Stimulated activated CD4-positive, alpha-beta T cell treated with anti-CD3 and anti-CD28 coated beads, Interleukin-4, amount 100 ng/mL, for 1 hour (primary cell): ENCODE results near the gene LSP1.
"Not testable (repeated sequence)": the region's sequence is repeated elsewhere in the genome, so short reads cannot be mapped to it uniquely, and the experiment has no call there.

Experiments
- DNase-seq: peaks from one replicate; pipeline ENCODE4 v3.0.0-alpha.2; 2020

LSP1 gene, protein sequence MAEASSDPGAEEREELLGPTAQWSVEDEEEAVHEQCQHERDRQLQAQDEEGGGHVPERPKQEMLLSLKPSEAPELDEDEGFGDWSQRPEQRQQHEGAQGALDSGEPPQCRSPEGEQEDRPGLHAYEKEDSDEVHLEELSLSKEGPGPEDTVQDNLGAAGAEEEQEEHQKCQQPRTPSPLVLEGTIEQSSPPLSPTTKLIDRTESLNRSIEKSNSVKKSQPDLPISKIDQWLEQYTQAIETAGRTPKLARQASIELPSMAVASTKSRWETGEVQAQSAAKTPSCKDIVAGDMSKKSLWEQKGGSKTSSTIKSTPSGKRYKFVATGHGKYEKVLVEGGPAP

DNA sequence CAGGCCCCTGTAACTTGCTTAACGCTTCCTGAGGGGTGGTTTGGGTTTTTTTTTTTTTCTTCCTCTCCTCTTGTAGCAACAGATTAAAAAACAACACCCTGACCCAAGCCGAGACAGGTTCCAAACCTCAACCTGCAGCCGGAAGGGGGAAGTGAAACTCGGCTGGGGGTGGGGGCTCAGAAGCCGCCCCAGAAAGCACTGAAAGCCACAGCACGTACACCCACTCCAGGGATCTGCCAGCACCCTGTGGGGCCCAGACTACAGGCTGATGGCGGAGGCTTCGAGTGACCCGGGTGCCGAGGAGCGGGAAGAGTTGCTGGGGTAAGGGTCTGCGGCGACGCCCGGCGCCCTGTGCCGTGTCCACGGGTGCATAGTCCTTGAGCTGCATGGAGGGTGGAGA is at the start of gene LSP1:
Gene LSP1 (plus strand): TSS at position 208 of the 400 bp plus-strand sequence. CDS start 61 bp downstream, at position 269.
- DNase-seq: peak; percentile 75

DNA sequence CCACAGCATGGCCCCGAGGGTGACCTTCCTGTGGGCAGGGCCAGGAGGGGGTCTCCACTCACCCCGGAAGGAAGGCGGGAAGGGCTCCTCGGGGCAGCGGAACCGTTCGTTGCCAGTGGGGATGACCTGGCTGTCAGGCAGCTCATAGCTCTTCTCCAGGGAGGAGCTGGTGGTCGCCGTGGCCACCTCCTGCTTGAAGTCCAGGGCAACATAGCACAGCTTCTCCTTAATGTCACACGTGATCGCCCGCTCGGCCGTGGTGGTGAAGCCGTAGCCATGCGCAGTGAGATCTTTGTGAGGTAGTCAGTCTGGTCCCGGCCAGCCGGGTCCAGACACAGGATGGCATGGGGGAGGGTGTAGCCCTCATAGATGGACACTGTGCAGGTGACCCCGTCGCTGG is 49.6 kb upstream of the LSP1 start:
- DNase-seq: no peak

DNA sequence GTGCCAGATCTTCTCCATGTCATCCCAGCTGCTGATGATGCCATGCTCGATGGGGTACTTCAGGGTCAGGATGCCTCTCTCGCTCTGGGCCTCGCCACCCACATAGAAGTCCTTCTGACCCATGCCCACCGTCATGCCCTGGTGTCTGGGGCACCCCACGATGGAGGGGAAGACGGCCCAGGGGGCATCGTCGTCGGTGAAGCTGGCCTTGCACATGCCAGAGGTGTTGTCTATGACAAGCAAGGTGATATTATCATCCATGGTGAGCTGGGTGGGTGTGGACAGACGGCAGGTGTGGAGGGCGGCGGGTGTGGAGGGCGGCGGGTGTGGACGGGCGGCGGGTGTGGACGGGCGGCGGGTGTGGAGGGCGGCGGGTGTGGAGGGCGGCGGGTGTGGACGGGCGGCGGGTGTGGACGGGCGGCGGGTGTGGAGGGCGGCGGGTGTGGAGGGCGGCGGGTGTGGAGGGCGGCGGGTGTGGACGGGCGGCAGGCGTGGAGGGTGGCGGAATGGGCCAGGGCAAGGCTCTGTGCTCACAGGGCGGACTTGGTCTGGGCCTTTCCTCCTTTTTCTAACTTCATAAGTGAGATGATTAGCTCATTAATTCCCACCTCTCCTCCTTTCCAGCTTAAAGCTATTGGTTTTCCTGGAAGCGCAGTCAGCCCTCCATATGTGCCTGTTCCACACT is 48.9 kb upstream of the LSP1 start:
- not testable (repeated sequence) for DNase-seq

DNA sequence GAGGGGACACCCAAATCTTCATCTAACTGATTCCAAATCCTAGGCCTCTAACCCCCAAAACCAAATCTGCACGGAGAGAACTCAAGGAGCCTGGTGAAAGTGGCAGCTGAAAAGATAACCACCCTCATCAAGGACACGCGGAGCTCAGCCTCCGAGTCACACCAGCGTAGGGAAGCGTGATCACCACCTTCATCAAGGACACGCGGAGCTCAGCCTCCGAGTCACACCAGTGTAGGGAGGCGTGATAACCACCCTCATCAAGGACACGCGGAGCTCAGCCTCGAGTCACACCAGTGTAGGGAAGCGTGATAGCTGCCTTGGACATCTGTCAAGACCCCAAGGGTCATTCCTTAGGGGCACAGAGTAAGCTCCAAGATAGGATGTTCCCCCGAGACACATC is 47.4 kb upstream of the LSP1 start:
- DNase-seq: no peak

DNA sequence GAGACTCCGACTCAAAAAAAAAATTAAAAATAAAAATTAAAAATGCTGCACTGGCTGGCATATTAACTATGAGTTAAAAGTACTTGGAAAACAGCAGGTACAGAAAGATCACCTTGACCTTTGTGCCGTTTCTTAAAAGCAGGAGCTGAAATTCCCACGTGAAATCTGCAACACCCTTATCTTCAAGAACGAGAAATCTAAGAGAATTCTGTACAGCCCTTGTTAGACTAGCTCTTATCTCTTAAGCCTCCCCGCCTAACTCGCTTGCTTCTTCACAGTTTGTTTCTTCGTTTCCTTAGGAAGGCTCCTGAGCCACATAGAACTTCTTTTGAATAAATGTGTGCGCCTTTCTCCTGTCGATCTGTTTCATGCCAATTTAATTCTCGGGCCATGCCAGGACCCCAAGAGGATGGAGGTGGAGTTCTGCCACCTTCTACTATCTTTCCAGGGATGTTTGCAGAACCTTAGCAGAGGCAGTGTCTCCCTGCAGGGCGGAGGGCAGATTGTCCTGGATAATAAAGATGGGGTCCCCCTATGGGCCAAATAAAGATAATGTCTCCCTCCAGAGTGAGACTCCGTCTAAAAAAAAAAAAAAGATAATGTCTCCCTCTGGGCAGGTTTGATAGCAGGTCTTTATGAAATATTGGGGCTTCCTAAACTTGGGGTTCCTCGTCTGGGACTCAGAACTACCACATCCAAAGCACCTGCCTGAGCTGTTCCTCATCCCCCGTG is 45.5 kb upstream of the LSP1 start:
- DNase-seq: no peak

DNA sequence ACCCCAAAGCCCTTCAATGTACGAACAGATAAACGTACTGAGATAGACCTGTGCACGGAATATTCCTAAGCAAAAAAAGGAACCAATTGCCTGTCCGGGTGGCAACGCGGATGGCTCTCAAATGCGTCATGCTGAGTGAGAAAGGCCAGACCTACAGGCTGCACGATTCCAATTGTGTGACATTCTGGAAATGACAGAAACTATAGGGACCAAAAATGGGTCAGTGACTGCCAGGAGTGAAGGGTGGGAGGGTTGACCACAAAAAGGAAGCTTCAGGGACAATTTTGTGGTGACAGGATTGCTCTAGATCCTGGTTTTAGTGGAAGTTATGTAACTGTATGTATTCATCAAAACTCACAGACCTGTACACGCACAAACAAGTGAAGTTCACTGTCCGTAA is 42.1 kb upstream of the LSP1 start:
- DNase-seq: no peak

DNA sequence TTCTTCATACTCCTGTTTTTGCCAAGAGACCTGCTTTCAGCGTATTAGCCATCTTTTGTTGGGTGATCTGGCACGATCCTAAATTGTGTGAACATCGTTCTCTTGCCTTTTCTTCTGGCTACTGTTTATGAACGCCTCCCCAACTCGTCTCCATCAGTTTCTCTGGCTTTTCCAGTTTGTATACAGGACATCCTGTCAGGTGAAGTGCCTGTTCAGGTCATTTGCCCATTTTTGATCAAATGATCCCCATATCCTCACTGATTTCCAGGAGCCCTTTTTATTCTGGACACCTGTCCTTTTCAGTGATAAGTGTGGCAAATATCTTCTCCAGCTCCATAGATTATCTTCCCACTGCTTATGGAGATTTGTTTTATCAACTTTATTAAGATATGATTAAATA is 40.6 kb upstream of the LSP1 start:
- DNase-seq: no peak

DNA sequence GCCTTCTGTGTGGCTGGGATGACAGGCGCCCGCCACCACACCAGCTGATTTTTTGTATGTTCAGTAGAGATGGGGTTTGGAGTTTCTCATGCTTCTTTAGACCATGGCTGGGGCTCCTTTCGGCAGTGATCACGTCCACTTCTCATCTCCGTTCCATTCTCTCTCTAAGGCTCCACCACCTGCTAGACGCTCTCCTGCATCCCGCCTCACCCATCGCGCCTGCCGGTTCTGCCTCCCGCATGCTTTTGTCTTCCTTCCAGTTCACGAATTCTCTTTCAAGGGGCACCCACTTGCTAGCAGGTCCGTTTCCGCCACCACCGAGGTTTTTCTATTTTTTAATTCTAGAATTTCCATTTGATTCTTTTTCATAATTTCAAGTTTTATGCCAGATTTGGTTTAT is 40.1 kb upstream of the LSP1 start:
- DNase-seq: no peak

DNA sequence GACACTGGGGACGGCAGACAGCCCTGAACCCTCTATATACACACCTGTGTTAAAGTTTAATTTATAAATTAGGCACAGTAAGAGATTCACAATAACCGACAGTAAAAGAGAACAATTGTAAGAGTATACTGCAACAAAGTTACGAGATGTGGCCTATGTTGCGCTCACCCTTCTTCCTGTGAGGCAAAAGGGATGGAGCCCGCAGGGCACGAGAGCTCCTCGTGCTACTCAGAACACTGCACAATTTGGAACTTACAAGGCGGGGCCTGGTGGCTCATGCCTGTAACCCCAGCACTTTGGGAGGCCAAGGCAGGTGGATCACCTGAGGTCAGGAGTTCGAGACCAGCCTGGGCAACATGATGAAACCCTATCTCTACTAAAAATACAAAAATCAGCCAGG is 39.5 kb upstream of the LSP1 start:
- not testable (repeated sequence) for DNase-seq

DNA sequence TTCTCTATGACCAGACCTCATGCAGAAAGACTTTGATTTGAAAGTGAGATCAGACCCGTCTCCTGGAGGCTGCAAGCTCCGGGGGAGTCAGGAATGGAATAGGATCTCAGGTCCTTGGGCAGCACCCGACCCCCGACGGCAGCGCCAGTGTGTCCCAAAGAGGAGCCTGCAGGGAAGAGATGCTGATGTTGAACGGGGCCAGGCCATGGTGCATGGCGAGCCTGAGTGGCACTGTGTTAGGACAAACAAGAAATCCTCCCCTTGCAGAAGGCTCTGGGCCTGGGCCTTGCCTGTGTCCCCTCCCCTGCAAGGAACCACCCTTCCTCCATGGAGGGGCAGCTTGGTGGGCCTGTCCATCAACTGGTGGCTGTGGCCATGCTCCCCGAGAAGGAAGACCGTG is 38.2 kb upstream of the LSP1 start:
- no peak for DNase-seq

DNA sequence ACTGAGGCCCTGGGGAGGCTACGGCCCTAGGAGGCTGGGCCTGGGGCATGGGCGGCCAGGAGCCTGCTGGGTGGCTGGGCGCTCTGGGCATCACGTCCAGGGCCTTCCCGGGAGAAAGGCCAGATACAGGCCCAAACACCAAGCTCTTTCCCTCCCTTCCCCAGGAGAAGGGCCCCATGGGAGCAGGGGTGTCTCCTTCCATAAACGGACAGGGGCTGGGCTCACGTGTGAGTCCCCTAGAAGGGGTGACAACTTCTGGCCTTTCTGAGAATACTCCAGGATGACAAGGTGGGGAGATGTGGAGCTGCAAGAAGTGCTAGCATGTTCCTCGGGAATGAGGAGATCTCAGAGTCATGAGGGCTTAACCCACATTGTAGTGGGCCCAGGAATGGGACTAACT is 37.6 kb upstream of the LSP1 start:
- no peak for DNase-seq

DNA sequence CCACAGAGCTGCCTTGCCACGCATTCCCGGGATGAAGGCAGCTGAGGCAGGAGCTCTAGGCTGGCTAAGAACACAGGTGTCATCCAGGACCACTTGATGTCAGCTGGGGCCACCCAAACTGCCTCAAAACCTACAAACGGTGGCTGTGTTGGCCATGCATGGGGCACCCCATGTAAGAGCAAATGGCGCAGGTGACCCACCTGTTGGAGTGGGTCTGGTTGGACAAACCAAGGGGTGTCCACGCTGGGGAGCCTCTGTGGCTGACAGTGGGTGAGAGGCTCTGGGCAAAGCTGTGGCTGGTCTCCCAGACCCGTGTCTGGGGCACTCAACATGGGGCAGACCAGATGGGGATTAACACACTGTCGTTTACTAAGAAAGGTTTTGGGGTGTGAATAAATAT is 37.1 kb upstream of the LSP1 start:
- no peak for DNase-seq

DNA sequence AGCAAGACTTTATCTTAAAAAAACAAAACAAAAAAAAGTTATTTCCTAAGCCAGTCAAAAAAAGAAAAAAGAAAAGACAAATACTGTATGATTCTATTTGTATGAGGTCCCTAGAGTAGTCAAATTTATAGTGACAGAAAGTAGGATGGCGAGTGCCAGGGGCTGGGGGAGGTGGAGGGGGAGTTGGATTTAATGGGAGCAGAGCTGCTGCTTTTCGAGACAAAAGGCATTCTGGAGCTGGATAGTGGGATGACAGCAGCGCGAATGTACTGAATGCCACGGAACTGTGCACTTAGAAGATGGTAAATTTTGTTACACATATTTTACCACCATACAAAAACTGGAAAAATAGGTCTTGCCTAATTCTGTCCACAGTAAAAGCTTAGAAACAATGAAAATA is 35.9 kb upstream of the LSP1 start:
- no peak for DNase-seq

DNA sequence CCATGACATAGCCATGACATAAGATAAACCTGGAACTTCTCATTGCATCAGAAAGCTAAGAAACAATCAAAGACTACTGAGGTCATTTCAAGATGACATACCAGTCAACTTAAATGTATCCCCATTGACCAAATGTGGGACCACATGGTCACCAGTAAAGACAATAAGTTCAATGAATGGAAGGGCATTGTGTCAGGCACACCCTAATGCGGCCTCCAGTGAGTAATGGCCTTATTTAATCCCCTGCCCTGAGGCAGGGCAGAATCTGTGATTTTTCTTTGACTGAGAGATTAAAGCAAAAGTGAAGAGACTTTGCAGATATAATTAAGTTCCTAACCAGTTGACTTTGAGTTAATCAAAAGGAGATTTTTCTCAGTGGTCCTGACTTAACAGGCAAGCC is 35.4 kb upstream of the LSP1 start:
- no peak for DNase-seq

DNA sequence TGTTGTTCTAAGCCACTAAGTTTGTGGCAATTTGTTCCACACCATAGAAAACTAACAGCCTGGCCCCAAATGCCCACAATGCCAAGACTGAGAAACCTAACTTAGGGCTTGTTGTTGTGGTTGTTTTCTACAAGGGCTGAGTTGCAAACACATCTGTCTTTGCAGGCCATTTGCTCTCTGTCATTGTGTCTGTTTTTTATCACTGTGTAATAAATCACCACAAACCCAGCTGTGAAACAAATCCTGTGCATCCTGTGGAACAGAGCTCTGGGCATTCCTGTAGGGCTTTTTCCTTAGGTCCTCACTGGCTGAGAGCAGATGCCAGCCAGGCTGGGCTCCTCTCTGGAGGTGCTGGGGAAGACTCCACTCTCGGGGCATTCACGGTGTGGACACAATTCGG is 33.8 kb upstream of the LSP1 start:
- no peak for DNase-seq

DNA sequence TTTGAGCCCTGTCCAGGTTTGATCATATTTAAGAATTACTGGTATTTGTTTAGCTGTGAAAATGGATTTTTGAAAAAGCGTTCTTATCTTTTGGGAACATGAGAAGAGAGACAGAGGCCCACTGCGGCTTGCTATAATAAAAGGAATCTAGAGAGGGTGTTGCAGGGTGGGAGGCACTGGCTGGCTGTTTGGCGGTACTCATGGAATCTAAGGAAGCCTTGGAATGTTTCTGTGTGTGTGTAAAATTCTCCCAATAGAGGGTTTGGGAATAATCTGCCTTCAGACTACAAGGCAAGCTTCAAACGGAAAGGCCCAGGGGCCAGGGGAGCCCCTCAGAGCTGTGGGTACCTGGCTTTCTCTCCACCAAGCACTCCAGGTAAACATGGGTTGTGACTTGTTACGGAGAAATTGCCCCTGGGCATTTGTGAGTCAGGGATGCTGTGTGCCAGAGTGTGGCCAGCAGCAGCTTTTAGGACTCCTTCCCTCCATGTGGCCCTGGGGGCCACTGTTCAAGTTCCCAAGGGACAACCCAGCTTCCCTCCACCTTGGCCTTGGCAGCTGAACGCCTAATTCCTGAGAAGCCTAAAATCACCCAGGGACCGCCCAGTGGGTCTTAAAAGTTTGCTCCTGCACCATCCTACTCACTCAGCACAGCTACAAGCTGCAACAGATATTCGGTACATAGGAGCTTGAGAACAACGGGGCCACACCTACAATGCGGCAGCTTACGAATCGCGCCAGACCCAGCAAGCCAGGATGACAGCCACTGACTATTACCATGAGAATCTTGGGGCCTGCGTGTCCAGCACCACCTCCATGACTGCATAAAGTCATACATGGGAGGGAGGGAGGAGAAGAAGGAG is 32.2 kb upstream of the LSP1 start:
- no peak for DNase-seq

DNA sequence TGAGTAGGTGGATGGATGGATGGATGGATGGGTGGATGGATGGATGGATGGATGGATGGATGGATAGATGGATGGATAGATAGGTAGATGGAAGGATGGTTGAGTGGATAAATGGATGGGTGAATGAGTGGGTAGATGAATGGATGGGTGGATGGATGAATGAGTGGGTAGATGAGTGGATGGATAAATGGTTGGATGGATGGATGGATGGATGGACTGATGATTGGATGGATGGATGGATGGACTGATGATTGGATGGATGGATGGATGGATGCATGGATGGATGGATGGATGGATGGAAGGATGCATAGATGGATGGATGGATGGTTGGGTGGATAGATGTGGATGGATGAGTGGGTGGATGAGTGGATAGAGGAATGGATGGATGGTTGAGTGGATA is 31.3 kb upstream of the LSP1 start:
- DNase-seq: no peak

DNA sequence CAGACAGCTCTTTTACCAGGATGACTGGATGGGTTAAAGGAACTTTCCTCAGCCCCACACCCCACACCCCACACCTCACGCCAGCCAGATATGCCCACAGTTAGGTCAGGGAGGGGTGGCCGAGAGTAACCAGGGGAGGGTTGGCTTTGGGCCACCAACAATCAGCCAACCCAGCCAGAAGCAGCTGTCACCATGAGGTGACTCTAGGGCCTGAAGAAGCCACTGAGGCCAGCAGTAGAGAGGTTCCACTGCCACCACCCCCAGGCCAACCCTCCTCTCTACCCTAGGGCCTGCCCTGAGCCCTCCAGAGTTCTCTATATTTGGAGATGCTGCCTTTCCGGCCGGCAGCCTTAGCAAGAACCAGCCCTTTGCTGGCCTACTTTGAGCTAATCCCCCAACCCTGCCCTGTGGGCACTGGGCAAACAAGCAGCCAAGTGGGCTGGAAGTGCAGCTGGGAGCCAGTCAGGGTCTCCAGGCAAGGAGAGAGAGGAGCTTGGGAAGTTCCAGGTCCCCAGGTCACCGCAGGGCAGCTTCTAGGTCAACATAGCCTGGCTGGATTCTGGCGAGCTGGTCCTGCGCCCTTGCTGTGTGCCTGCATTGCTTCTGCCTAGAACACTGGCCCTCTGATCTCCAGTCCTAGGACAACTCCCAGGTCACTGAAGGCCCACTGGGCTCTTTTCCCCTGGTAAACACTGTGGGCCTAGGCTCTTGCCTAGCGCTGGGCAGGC is 30.1 kb upstream of the LSP1 start:
- DNase-seq: no peak

DNA sequence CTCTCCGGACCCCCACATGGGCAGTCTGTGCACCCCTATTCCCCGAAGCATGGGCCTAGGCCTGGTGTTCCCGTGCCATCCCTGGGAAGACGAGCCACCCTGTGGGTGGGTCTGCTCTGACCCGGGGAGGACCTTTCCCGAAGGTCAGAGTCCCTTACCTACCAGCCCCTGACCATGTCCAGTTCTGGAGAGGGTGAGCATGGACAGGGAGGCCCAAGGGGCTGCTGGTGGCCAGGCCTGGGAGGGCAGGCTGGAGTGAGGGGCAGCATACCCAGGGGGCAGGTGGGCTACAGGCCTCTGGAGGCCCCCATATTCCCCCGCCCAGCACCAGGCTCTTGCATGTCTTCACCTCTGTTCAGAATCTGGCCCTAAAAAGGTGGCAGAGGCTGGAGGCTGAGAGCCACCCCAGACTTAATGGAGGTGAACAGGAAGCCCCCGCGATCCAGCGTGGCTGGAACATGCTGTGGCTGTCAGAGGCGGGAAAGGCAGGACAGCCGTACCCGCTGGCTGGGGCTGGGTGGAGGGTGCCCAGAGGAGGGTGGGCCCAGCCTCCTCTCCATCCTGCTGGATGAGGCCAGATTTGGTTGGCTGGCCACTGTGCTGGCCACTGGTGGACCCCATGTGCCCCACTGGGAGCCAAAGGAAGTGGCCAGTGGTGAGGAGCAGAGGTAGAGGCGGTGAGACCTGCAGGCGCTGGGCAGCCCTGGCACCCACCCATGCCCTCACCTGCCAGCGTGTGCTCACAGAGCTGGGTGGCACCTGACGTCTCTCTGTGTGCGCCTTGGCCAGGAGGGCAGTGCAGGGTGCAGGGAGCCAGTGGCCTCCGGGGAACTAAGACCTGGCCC is 29.3 kb upstream of the LSP1 start:
- DNase-seq: no peak

DNA sequence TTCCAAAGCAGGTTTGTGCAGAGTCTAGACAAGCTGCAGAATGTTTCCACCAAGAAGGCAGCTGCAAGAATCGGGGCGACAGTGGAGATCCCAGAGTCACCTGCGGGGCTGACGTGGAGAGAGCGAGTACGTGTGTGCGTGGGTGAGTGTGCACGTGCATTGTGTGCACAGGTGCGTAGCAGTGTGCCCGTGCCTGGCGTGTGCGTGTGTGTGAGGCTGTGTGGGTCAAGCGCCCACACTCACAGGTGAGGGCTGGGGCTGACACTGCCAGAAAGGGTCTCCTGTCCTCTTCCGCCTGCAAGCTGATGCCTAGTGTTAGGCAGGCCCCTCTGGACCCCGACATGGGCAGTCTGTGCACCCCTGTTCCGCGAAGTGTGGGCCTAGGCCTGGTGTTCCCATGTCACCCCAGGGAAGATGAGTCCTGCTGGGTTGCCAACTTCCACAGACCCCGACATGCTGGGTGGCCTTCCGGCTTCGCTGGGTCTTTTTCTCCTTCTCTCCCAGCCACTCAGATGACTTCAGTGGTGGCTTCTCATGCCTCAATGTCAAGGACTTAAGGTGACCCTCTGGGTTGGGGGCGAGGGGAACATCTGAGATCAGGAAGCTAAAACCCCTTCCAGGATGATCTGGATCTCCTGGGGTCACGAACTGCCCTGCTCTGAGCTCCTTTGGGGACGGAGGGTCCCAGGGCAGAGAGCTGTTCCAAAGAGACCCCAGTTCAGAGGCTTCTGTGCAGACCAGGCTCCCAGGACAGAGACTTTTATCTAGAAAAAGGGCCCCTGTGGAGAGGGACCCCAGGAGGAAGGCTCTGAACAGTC is 28.5 kb upstream of the LSP1 start:
- no peak for DNase-seq
